Endometrial microvascular endothelial cells (primary cell): Measurements from ENCODE around the gene LHX6. TPM values are rescaled to one million over a fixed set of nuclear protein-coding genes. Genes with fewer than 3 reads are reported as not detected.

Source experiments
- in situ Hi-C: cut with HindIII; loops from 2 replicates; pipeline ENCODE4 v1.10.0; 2017; ENCODE audit warnings: low sequenced_read_pairs, low pct_unique_long_range_greater_than_20kb; ENCODE audit errors: inconsistent ontology term
- total RNA-seq: library from RNA; depleted of rRNA; stranded (reverse); fragments of >200 nt; gene quantifications from one replicate; pipeline ENCODE4 v1.2.3, GENCODE V29; 2015; ENCODE audit errors: inconsistent ontology term

The LHX6 gene
- total RNA-seq, 1 donor from 2014 or later: 24.2 TPM

- in situ Hi-C loops: no loop called here
Measured at GRCh38 chr9:122172131-122172530, 56.6 kb downstream of the LHX6 start.

GRCh38 chr9:122168356-122168755 is 60.4 kb downstream of the LHX6 start:
- in situ Hi-C loops: no loop called here

GRCh38 chr9:122164286-122164685 is 64.5 kb downstream of the LHX6 start:
- in situ Hi-C loops: no loop called here

GRCh38 chr9:122162415-122162814 is 66.3 kb downstream of the LHX6 start:
- in situ Hi-C loops: no loop called here

- in situ Hi-C loops: no loop called here
Measured at GRCh38 chr9:122159925-122160246, 68.9 kb downstream of the LHX6 start.

GRCh38 chr9:122159026-122159924 is 69.5 kb downstream of the LHX6 start, which contains the start of the genes MORN5 and NDUFA8:
TSS of gene MORN5 (plus strand) at chr9:122159908. CDS start at chr9:122159973, 65 bp downstream.
TSS of gene NDUFA8 (minus strand) at chr9:122159779. CDS start at chr9:122159677, 102 bp downstream.
- in situ Hi-C loops: no loop called here

GRCh38 chr9:122158202-122158601 is 70.6 kb downstream of the LHX6 start:
- in situ Hi-C loops: no loop called here

GRCh38 chr9:122155796-122156195 is 73.0 kb downstream of the LHX6 start:
- in situ Hi-C loops: no loop called here

Other genes starting within 250 kb of the LHX6 start
- gene TTLL11, start 135.6 kb downstream of the LHX6 start, total RNA-seq: 2.0 TPM
- 79.3 TPM for gene NDUFA8, start 69.2 kb downstream of the LHX6 start, total RNA-seq
- not detected for gene MORN5, start 69.0 kb downstream of the LHX6 start, total RNA-seq
- gene RBM18, start 35.9 kb upstream of the LHX6 start, total RNA-seq: 18.7 TPM
- gene MRRF, start 35.9 kb upstream of the LHX6 start, total RNA-seq: 51.4 TPM
- 1.0 TPM for gene PTGS1, start 142.1 kb upstream of the LHX6 start, total RNA-seq
- not detected for gene OR1J1, start 249.0 kb upstream of the LHX6 start, total RNA-seq